SK-N-SH (cell line): Measurements from ENCODE around the gene SEMA4G.

Experiments used
- CHD2 ChIP-seq: fragments of 150-350 bp; IDR thresholded peaks from 2 replicates; pipeline ENCODE4 v1.6.1; 2018; ENCODE audit warnings: low read length; ENCODE audit not compliant: partially characterized antibody
- CTCF ChIP-seq: fragments of 200-600 bp; sonication (generic); IDR thresholded peaks from 2 replicates; pipeline ENCODE4 v1.6.1; 2017; ENCODE audit warnings: antibody characterized with exemption, mild to moderate bottlenecking, moderate library complexity
- FOXM1 ChIP-seq: IDR thresholded peaks from 2 replicates; pipeline ENCODE4 v1.4.0; 2012; ENCODE audit warnings: low read depth, mild to moderate bottlenecking
- GABPA ChIP-seq: IDR thresholded peaks from 2 replicates; pipeline ENCODE4 v1.4.0; 2012; ENCODE audit warnings: low read depth, mild to moderate bottlenecking
- NRF1 ChIP-seq: IDR thresholded peaks from 2 replicates; pipeline ENCODE4 v1.6.1; 2012; ENCODE audit warnings: low read depth, mild to moderate bottlenecking, low read length
- PBX3 ChIP-seq: IDR thresholded peaks from 2 replicates; pipeline ENCODE4; 2012
- POLR2AphosphoS5 ChIP-seq: IDR thresholded peaks from 2 replicates; pipeline ENCODE4 v1.6.1; 2012; ENCODE audit warnings: low read depth, low read length
- REST ChIP-seq: IDR thresholded peaks from 2 replicates; pipeline ENCODE4 v1.6.1; 2012; ENCODE audit warnings: mild to moderate bottlenecking, low read depth, low read length, moderate library complexity
- SMC3 ChIP-seq: IDR thresholded peaks from 2 replicates; pipeline ENCODE4 v1.6.1; 2012; ENCODE audit warnings: low read depth, low read length, improper control_type of control experiment
- TCF12 ChIP-seq: IDR thresholded peaks from 2 replicates; pipeline ENCODE4 v1.4.0; 2012
- TEAD4 ChIP-seq: IDR thresholded peaks from 2 replicates; pipeline ENCODE4 v1.4.0; 2012; ENCODE audit warnings: mild to moderate bottlenecking, borderline replicate concordance; ENCODE audit not compliant: insufficient read depth
- TF ChIP-seq, protein P1 (sequence below): IDR thresholded peaks from 2 replicates; pipeline ENCODE4 v1.4.0; 2012; ENCODE audit warnings: low read depth, borderline replicate concordance

DNA sequence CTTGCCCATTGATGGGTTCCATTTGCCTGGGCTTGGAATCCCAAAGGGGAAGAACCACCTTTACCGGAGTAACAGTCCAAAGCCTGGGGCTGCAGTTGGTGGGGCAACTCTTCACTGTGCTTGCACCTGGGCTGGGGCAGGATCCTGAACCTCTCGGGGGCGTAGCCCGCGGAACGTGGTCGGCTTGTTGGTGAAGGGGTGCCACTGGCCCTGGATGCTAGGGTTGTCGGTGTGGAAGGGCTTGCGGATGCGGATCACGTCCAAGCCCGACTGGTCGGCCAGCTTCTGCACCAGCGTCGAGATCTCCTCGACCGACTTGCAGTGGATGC, 17.3 kb downstream of the SEMA4G start:
- TF ChIP-seq TCF12 = no peak
- TF ChIP-seq CTCF = no peak
- no peak for TF ChIP-seq PBX3
- no peak for TF ChIP-seq CHD2
- TF ChIP-seq GABPA = no peak
- TF ChIP-seq TEAD4 = no peak
- TF ChIP-seq FOXM1 = no peak
- TF ChIP-seq POLR2AphosphoS5 = no peak
- no peak for TF ChIP-seq SMC3
- TF ChIP-seq, protein P1, sequence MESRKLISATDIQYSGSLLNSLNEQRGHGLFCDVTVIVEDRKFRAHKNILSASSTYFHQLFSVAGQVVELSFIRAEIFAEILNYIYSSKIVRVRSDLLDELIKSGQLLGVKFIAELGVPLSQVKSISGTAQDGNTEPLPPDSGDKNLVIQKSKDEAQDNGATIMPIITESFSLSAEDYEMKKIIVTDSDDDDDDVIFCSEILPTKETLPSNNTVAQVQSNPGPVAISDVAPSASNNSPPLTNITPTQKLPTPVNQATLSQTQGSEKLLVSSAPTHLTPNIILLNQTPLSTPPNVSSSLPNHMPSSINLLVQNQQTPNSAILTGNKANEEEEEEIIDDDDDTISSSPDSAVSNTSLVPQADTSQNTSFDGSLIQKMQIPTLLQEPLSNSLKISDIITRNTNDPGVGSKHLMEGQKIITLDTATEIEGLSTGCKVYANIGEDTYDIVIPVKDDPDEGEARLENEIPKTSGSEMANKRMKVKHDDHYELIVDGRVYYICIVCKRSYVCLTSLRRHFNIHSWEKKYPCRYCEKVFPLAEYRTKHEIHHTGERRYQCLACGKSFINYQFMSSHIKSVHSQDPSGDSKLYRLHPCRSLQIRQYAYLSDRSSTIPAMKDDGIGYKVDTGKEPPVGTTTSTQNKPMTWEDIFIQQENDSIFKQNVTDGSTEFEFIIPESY = no peak
- TF ChIP-seq NRF1 = no peak
- no peak for TF ChIP-seq REST
